Lower lobe of right lung (tissue), 2 donors: ENCODE data around the gene CCDC86. TPM values are rescaled to one million over a fixed set of nuclear protein-coding genes. Genes with fewer than 3 reads are reported as not detected.

ENCODE experiments used
- ATAC-seq, 2 donors: fragments of 200-7000 bp; cut with Tn5 transposase; one replicate each; pipeline ENCODE4 v1.9.1; 2020 to 2022; ENCODE audit warnings: mild to moderate bottlenecking in 2 of 2, moderate library complexity in 2 of 2
- DNase-seq: peaks from one replicate; pipeline ENCODE4 v3.0.0-alpha.2; 2020
- H3K27ac ChIP-seq: fragments of 200-600 bp; one replicate; pipeline ENCODE4 v1.8.0; 2022
- H3K27me3 ChIP-seq: fragments of 200-600 bp; one replicate; pipeline ENCODE4 v1.8.0; 2022; ENCODE audit warnings: low read depth
- H3K36me3 ChIP-seq: fragments of 200-600 bp; one replicate; pipeline ENCODE4 v1.8.0; 2022; ENCODE audit warnings: mild to moderate bottlenecking
- H3K4me1 ChIP-seq: fragments of 200-600 bp; one replicate; pipeline ENCODE4 v1.8.0; 2022
- H3K4me3 ChIP-seq: fragments of 200-600 bp; one replicate; pipeline ENCODE4 v1.8.0; 2022; ENCODE audit warnings: mild to moderate bottlenecking
- H3K9me3 ChIP-seq: fragments of 200-600 bp; one replicate; pipeline ENCODE4 v1.8.0; 2022
- CTCF ChIP-seq: fragments of 200-600 bp; IDR thresholded peaks from one replicate; pipeline ENCODE4 v1.8.0; 2022; ENCODE audit warnings: antibody characterized with exemption, mild to moderate bottlenecking
- intact Hi-C: fragments of 100-400 bp; cut with DNase I; formaldehyde crosslinking; loops from one replicate; pipeline ENCODE4 v1.11.0; 2022
- total RNA-seq: library from RNA; stranded (reverse); fragmentation: NEBNext Ultra II Directional; extraction: Animal tissue kit (Norgen Biotek cat#: 25700); gene quantifications from one replicate; pipeline ENCODE4 v1.2.1, GENCODE V29; 2021
- donor health status: DM: no; HTN: yes; CAD: no; lungs with severe emphysema.

The CCDC86 gene
- total RNA-seq, 1 donor from 2014 or later, result 12.6 TPM

GRCh38 chr11:60878245-60879101 lies 36.6 kb downstream of the CCDC86 start:
- no peaks in the 10 kb centered on the region for H3K27me3 ChIP-seq
- DNase-seq (no peak), ATAC-seq (no peak)
- intact Hi-C loops, result no loop called here
- H3K4me1 ChIP-seq, result no peaks in the 10 kb centered on the region
- H3K27ac ChIP-seq, result no peak overlapping the region
- peaks cover 19% of the 10 kb centered on the region for H3K36me3 ChIP-seq
- H3K9me3 ChIP-seq, result no peaks in the 10 kb centered on the region
- no peak for TF ChIP-seq CTCF
- no peak overlapping the region for H3K4me3 ChIP-seq

GRCh38 chr11:60879104-60879503 lies 37.2 kb downstream of the CCDC86 start:
- TF ChIP-seq CTCF, result no peak
- Histone ChIP-seq H3K27ac (no peak overlapping the region), H3K27me3 (no peaks in the 10 kb centered on the region), H3K4me3 (no peak overlapping the region), H3K9me3 (no peaks in the 10 kb centered on the region), H3K36me3 (peaks cover 19% of the 10 kb centered on the region), H3K4me1 (no peaks in the 10 kb centered on the region)
- no peak for DNase-seq
- no peak for ATAC-seq
- intact Hi-C loops, result no loop called here

- no peak for DNase-seq
- no peak for TF ChIP-seq CTCF
- intact Hi-C loops, result no loop called here
- no peak overlapping the region for H3K27ac ChIP-seq
- ATAC-seq, result no peak
- no peaks in the 10 kb centered on the region for H3K9me3 ChIP-seq
- H3K4me1 ChIP-seq, result no peaks in the 10 kb centered on the region
- no peaks in the 10 kb centered on the region for H3K27me3 ChIP-seq
- peaks cover 19% of the 10 kb centered on the region for H3K36me3 ChIP-seq
- H3K4me3 ChIP-seq, result no peak overlapping the region
Observed at GRCh38 chr11:60879971-60880588, 38.2 kb downstream of the CCDC86 start.

- Histone ChIP-seq H3K4me1 (no peaks in the 10 kb centered on the region), H3K27me3 (no peaks in the 10 kb centered on the region), H3K4me3 (no peak overlapping the region), H3K27ac (no peak overlapping the region), H3K36me3 (peaks cover 16% of the 10 kb centered on the region), H3K9me3 (no peaks in the 10 kb centered on the region)
- intact Hi-C loops, result no loop called here
- DNase-seq, result no peak
- ATAC-seq, result no peak
- TF ChIP-seq CTCF, result no peak
Observed at GRCh38 chr11:60880643-60881282, 38.9 kb downstream of the CCDC86 start.

- Histone ChIP-seq H3K27ac (no peak overlapping the region), H3K9me3 (no peaks in the 10 kb centered on the region), H3K4me3 (no peak overlapping the region), H3K36me3 (peaks cover 11% of the 10 kb centered on the region), H3K27me3 (no peaks in the 10 kb centered on the region), H3K4me1 (no peaks in the 10 kb centered on the region)
- intact Hi-C loops, result no loop called here
- DNase-seq, result no peak
- ATAC-seq, result peak; percentile 72 to 75
- TF ChIP-seq CTCF, result peak; percentile 36
Observed at GRCh38 chr11:60887556-60887955, 45.6 kb downstream of the CCDC86 start.
